Retinal pigment epithelial cell (primary cell): ENCODE results near the gene ITGA11.

Experiments
- DNase-seq: peaks from one replicate; pipeline ENCODE4 v3.0.0-alpha.2; 2010; ENCODE audit warnings: low read depth
- H3K4me3 ChIP-seq: 2 replicates; pipeline ENCODE4 v1.5.1; 2011; ENCODE audit warnings: mild to moderate bottlenecking, low read length, control low read depth, moderate library complexity
- CTCF ChIP-seq: conservative IDR thresholded peaks from 2 replicates; pipeline ENCODE4 v1.5.1; 2011; ENCODE audit warnings: low read depth, low read length, control low read depth, inconsistent platforms

Gene ITGA11

GRCh38 chr15:68439506-68439905 lies 7.5 kb upstream of the ITGA11 start:
- no peak overlapping the region for H3K4me3 ChIP-seq
- no peak for TF ChIP-seq CTCF
- no peak for DNase-seq

- H3K4me3 ChIP-seq, result no peak overlapping the region
- no peak for TF ChIP-seq CTCF
- DNase-seq, result no peak
Measured at GRCh38 chr15:68436680-68437079, 4.7 kb upstream of the ITGA11 start.

- no peak for DNase-seq
- no peak overlapping the region for H3K4me3 ChIP-seq
- no peak for TF ChIP-seq CTCF
Measured at GRCh38 chr15:68435966-68436365, 4.0 kb upstream of the ITGA11 start.

DNA sequence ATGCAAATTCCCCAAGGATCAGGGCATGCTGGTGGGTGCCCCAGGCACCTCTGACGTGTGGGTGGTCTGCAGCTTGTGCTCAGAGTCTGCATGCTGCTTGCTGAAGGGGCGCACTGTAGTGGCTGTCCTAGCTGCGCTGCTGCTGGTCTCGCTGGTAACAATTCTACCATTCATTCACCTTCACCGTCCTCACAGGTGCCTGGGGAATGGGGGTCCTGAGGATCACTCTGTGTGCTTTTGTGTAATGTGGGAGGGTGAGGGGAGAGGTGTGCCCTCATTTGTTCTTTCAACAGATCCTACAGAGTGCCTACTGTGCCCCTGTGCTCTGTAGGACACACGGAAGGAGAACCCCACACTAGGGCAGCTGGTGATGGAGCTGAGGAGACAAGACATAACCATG lies 2.1 kb upstream of the ITGA11 start:
- no peak overlapping the region for H3K4me3 ChIP-seq
- TF ChIP-seq CTCF, result no peak
- no peak for DNase-seq

DNA sequence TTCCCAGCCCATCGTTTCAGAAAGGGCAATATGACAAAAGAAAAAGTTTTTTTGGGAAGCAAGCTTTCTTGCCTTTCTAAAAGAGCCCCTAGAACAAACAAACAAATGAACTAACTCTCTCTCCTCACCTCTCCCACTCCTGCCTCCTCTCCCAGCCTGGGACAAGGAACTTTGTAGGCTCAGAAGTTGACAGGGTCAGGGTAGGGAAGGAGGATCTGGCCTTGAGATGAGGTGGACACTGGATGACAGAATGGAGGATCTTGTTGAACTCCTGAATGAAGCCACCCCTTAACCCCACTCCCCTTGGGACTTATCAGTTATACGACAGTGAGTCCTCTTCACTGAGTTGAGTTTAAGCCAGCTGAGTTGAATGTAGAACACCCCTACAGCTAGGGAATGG lies 1.6 kb upstream of the ITGA11 start:
- DNase-seq, result no peak
- TF ChIP-seq CTCF, result no peak
- no peak overlapping the region for H3K4me3 ChIP-seq

DNA sequence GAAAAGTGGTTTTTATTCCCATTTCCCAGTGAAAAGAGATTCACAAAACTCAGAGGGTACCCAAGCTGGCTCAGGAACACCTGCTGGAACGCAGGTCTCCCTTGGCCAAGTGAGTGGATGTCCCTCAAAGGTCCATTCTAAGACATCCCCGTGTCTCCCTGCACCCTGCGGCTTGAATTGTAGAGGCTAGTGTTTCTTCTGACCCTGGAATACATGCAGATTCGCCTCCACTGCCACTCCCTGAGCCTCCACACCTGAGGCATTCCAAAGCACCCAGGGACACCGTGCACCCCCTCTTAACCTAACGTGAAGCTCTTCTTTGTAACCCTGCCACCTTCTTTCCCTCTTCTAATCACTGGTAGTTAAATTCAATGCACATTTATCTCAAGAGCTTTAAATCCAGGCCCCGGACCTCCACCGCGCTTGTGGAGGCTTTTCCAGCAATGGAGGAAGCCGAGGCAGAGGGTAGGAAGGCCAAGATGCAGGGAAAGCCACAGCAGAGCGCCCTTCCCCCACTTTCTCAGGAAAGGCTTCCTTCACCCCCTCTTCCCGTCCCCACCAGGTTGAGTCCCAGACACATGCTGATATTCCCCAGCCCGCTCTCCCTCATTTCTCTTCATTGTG lies 590 bp upstream of the ITGA11 start:
- TF ChIP-seq CTCF, result no peak
- H3K4me3 ChIP-seq, result no peak overlapping the region
- DNase-seq, result no peak

DNA sequence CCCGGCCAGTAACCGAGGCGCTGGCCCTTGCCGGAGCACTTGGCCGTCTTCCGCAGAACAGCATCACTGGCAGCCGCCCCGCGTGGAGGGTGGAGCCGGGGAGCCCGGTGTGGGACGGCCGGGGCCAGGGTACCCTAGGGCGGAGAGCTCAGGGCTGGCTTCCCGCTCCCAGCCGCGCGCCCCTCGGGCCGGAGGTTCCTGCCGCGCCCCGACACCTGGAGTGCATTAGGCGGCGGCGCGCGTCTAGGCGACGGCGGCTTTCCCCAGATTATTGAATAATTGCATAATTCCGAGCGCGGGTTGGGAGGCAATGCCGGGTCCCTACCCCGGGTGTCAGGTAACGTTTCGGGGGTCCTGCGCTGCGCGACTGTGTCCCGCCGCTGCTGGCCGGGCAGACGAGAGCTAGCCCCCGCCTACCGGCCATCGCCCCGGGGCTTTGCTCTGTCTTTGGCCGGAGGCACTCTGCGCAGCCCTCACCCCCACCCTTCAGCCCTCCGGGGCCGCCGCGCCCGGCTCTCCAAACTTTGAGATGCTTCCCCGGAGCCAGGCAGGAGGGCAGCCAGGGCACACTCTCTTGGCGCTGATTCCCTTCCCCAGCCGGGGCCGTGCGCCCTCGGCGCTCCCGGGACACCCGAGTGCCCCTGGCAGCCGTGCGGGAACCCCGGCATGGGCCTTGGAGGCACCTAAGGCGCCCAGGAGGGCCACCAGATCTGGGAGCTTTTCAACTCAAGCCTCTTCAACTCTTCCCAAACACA lies 749 bp downstream of the ITGA11 start:
- TF ChIP-seq CTCF, result no peak
- H3K4me3 ChIP-seq, result peak overlapping the region; percentile 22
- DNase-seq, result no peak
